IPS-NIHi11 (cell line): ENCODE measurements around the gene HLA-A.
"Not testable (repeated sequence)": the region's sequence is repeated elsewhere in the genome, so short reads cannot be mapped to it uniquely, and the experiment has no call there.

Experiments
- DNase-seq: peaks from one replicate; pipeline ENCODE4 v3.0.0; 2012; ENCODE audit warnings: mixed read lengths, low spot score

The HLA-A gene

GRCh38 chr6:29961966-29962365 lies 19.6 kb downstream of the HLA-A start:
- no peak for DNase-seq

GRCh38 chr6:29963697-29964096 lies 21.4 kb downstream of the HLA-A start:
- not testable (repeated sequence) for DNase-seq

- DNase-seq: no peak
Measured at GRCh38 chr6:29964518-29964886, 22.2 kb downstream of the HLA-A start.

- peak; percentile 72 for DNase-seq
Measured at GRCh38 chr6:29964887-29965562, 22.7 kb downstream of the HLA-A start.

GRCh38 chr6:29965563-29965872 lies 23.2 kb downstream of the HLA-A start:
- no peak for DNase-seq

GRCh38 chr6:29965873-29966601 lies 23.7 kb downstream of the HLA-A start:
- peak; percentile 59 for DNase-seq

GRCh38 chr6:29967379-29968010 lies 25.2 kb downstream of the HLA-A start:
- no peak for DNase-seq

GRCh38 chr6:29968130-29968529 lies 25.8 kb downstream of the HLA-A start:
- no peak for DNase-seq

- no peak for DNase-seq
Measured at GRCh38 chr6:29968905-29969304, 26.6 kb downstream of the HLA-A start.

GRCh38 chr6:29970711-29971110 lies 28.4 kb downstream of the HLA-A start:
- DNase-seq: no peak

GRCh38 chr6:29974901-29975560 lies 32.7 kb downstream of the HLA-A start:
- peak; percentile 29 for DNase-seq

- DNase-seq: peak; percentile 17
Measured at GRCh38 chr6:29975561-29975907, 33.2 kb downstream of the HLA-A start.

- DNase-seq: no peak
Measured at GRCh38 chr6:29976253-29976587, 33.9 kb downstream of the HLA-A start.

- peak; percentile 56 for DNase-seq
Measured at GRCh38 chr6:29976588-29977424, 34.5 kb downstream of the HLA-A start.

- DNase-seq: no peak
Measured at GRCh38 chr6:29977425-29977727, 35.0 kb downstream of the HLA-A start.

GRCh38 chr6:29980013-29980412 lies 37.7 kb downstream of the HLA-A start:
- not testable (repeated sequence) for DNase-seq

GRCh38 chr6:29980511-29980910 lies 38.2 kb downstream of the HLA-A start:
- DNase-seq: no peak

- DNase-seq: no peak
Measured at GRCh38 chr6:29981211-29981812, 39.0 kb downstream of the HLA-A start.

- DNase-seq: no peak
Measured at GRCh38 chr6:29982097-29982496, 39.8 kb downstream of the HLA-A start.

GRCh38 chr6:29984232-29984631 lies 41.9 kb downstream of the HLA-A start:
- DNase-seq: no peak

- DNase-seq: no peak
Measured at GRCh38 chr6:29984992-29985391, 42.7 kb downstream of the HLA-A start.

GRCh38 chr6:29986179-29986781 lies 43.9 kb downstream of the HLA-A start:
- no peak for DNase-seq
